HCT116 (cell line): Measurements from ENCODE around the gene FCHSD2. TPM values are rescaled to one million over a fixed set of nuclear protein-coding genes. Genes with fewer than 3 reads are reported as not detected.

ENCODE experiments used
- ATAC-seq: fragments of 200-7000 bp; cut with Tn5 transposase; 2 replicates; pipeline ENCODE4 v1.9.1; 2020; ENCODE audit warnings: mild to moderate bottlenecking, moderate library complexity
- BruUV-seq: library from RNA; stranded (reverse); fragments of 400-500 nt; replicated peaks from 2 replicates; lab custom pipeline; 2021; lab: Mats Ljungman, UMichigan
- CTCF ChIA-PET: fragments of 300-600 bp; sonication (Branson Sonifier 250); formaldehyde crosslinking; loops from one replicate; lab custom pipeline; 2021; ENCODE audit warnings: antibody characterized with exemption; lab: Charles Lee
- POLR2A ChIA-PET: fragments of 300-600, 350-600 bp; sonication (Branson Sonifier 250); formaldehyde crosslinking; loops from one replicate; lab custom pipeline; 2021; ENCODE audit warnings: antibody characterized with exemption; lab: Charles Lee
- RAD21 ChIA-PET, 2 experiments: fragments of 300-600 bp; sonication (Branson Sonifier 250); formaldehyde crosslinking; loops; one replicate each; lab custom pipeline; 2023; ENCODE audit warnings: low total read pairs in 2 of 2; ENCODE audit not compliant: uncharacterized antibody in 2 of 2, unreplicated experiment in 2 of 2, low non-redundant PET in 1 of 2; lab: Charles Lee
- DNase-seq: peaks from one replicate; pipeline ENCODE4 v3.0.0-alpha.2; 2010; ENCODE audit warnings: low read depth, low spot score
- H2AFZ ChIP-seq: fragments of 200-600 bp; shearing (Covaris generic), sonication (generic); 2 replicates; pipeline ENCODE4 v1.6.1; 2017; ENCODE audit warnings: low read depth, mixed run types, mixed read lengths, antibody characterized with exemption, low read length; ENCODE audit not compliant: poor library complexity, severe bottlenecking
- H3K27ac ChIP-seq: 2 replicates; pipeline ENCODE4 v1.5.1; 2012; ENCODE audit warnings: low read depth, low read length
- H3K27me3 ChIP-seq: fragments of 200-600 bp; sonication (generic); 2 replicates; pipeline ENCODE4 v1.6.1; 2016; ENCODE audit warnings: mixed run types, low read length, mixed read lengths; ENCODE audit not compliant: insufficient read depth
- H3K36me3 ChIP-seq, 2 experiments: fragments of 200-500 bp in 1 of 2; fragments of 200-600 bp in 1 of 2; sonication (Bioruptor generic) in 1 of 2; sonication (generic) in 1 of 2; 2 replicates each; pipeline versions ENCODE4 v1.5.1 to v1.6.1; 2014 to 2016; ENCODE audit warnings: low read length in 2 of 2, inconsistent platforms in 1 of 2, mixed read lengths in 1 of 2, mixed run types in 1 of 2; ENCODE audit not compliant: insufficient read depth in 2 of 2, control insufficient read depth in 1 of 2
- H3K4me1 ChIP-seq, 2 experiments: fragments of 200-600 bp in 1 of 2; sonication (generic) in 1 of 2; 2 replicates each; pipeline versions ENCODE4 v1.5.1 to v1.6.1; 2012 to 2017; ENCODE audit warnings: low read length in 2 of 2, inconsistent platforms in 1 of 2, mild to moderate bottlenecking in 1 of 2, mixed read lengths in 1 of 2, mixed run types in 1 of 2, moderate library complexity in 1 of 2; ENCODE audit not compliant: insufficient read depth in 2 of 2, control insufficient read depth in 1 of 2
- H3K4me2 ChIP-seq: fragments of 200-600 bp; sonication (generic); 2 replicates; pipeline ENCODE4 v1.6.1; 2017; ENCODE audit warnings: mixed run types, low read length, mixed read lengths
- H3K4me3 ChIP-seq, 2 experiments: fragments of 200-600 bp in 1 of 2; sonication (generic) in 1 of 2; replicated peaks in 1 of 2; 2 replicates each; pipeline ENCODE4 v1.5.1; 2011 to 2016; ENCODE audit warnings: low read length in 2 of 2, control low read depth in 1 of 2, low read depth in 1 of 2, mild to moderate bottlenecking in 1 of 2, mixed read lengths in 1 of 2, mixed run types in 1 of 2
- H3K79me2 ChIP-seq: fragments of 200-600 bp; sonication (generic); 2 replicates; pipeline ENCODE4 v1.6.1; 2017; ENCODE audit warnings: mild to moderate bottlenecking, mixed run types, low read length, moderate library complexity, mixed read lengths; ENCODE audit not compliant: insufficient read depth
- H3K9ac ChIP-seq: fragments of 200-600 bp; sonication (generic); 2 replicates; pipeline ENCODE4 v1.6.1; 2016; ENCODE audit warnings: low read length, mixed read lengths
- H3K9me2 ChIP-seq: fragments of 200-600 bp; sonication (generic), shearing (Covaris generic); 2 replicates; pipeline ENCODE4 v1.6.1; 2017; ENCODE audit warnings: mixed run types, mild to moderate bottlenecking, moderate library complexity; ENCODE audit not compliant: insufficient read depth
- H3K9me3 ChIP-seq, 2 experiments: fragments of 200-500 bp in 1 of 2; fragments of 200-600 bp in 1 of 2; sonication (Bioruptor generic) in 1 of 2; sonication (generic) in 1 of 2; 2 replicates each; pipeline ENCODE4 v1.6.1; 2014 to 2017; ENCODE audit warnings: low read length in 2 of 2, mixed read lengths in 2 of 2, inconsistent platforms in 1 of 2, low read depth in 1 of 2, mild to moderate bottlenecking in 1 of 2, mixed run types in 1 of 2, moderate library complexity in 1 of 2; ENCODE audit not compliant: control insufficient read depth in 1 of 2, insufficient read depth in 1 of 2
- H4K20me1 ChIP-seq: fragments of 200-600 bp; sonication (generic), shearing (Covaris generic); 2 replicates; pipeline ENCODE4 v1.6.1; 2017; ENCODE audit warnings: mixed run types, mild to moderate bottlenecking, moderate library complexity; ENCODE audit not compliant: insufficient read depth
- CBX3 ChIP-seq: IDR thresholded peaks from 2 replicates; pipeline ENCODE4 v1.6.1; 2012; ENCODE audit warnings: low read depth
- CEBPB ChIP-seq: IDR thresholded peaks from 2 replicates; pipeline ENCODE4 v1.6.1; 2012; ENCODE audit warnings: low read depth
- EGR1 ChIP-seq: IDR thresholded peaks from 2 replicates; pipeline ENCODE4 v1.6.1; 2012; ENCODE audit warnings: low read depth
- ELF1 ChIP-seq: IDR thresholded peaks from 2 replicates; pipeline ENCODE4 v1.6.1; 2012; ENCODE audit warnings: low read depth, borderline replicate concordance
- EZH2 ChIP-seq: fragments of 200-600 bp; sonication (generic); IDR thresholded peaks from 2 replicates; pipeline ENCODE4 v1.6.1; 2017; ENCODE audit warnings: antibody characterized with exemption, mixed run types
- EZH2phosphoT487 ChIP-seq: fragments of 200-600 bp; IDR thresholded peaks from 2 replicates; pipeline ENCODE4 v1.6.1; 2018; ENCODE audit warnings: antibody characterized with exemption, borderline replicate concordance
- FOSL1 ChIP-seq: IDR thresholded peaks from 2 replicates; pipeline ENCODE4 v1.6.1; 2012; ENCODE audit warnings: low read depth
- POLR2A ChIP-seq: IDR thresholded peaks from 2 replicates; pipeline ENCODE4 v1.7.0; 2011; ENCODE audit warnings: borderline replicate concordance; ENCODE audit not compliant: insufficient read depth, insufficient read length; ENCODE audit errors: extremely low read depth
- POLR2AphosphoS5 ChIP-seq: IDR thresholded peaks from 2 replicates; pipeline ENCODE4 v1.6.1; 2011; ENCODE audit warnings: mild to moderate bottlenecking, low read depth, low read length, moderate library complexity
- RAD21 ChIP-seq: IDR thresholded peaks from 2 replicates; pipeline ENCODE4 v1.6.1; 2012; ENCODE audit warnings: low read depth, mild to moderate bottlenecking
- SRF ChIP-seq: IDR thresholded peaks from 2 replicates; pipeline ENCODE4 v1.6.1; 2012; ENCODE audit warnings: low read depth
- TCF7L2 ChIP-seq: IDR thresholded peaks from 2 replicates; pipeline ENCODE4 v1.7.0; 2011; ENCODE audit warnings: borderline replicate concordance, inconsistent platforms; ENCODE audit not compliant: insufficient read depth, insufficient read length; ENCODE audit errors: extremely low read depth
- YY1 ChIP-seq: IDR thresholded peaks from 2 replicates; pipeline ENCODE4 v1.6.1; 2011; ENCODE audit warnings: low read length, low read depth, moderate library complexity, mild to moderate bottlenecking; ENCODE audit not compliant: insufficient replicate concordance; ENCODE audit errors: extremely low read depth
- ZFX ChIP-seq: fragments of 450-650 bp; IDR thresholded peaks from 2 replicates; pipeline ENCODE4 v1.6.1; 2017
- ZNF274 ChIP-seq: fragments of 200-500 bp; sonication (Bioruptor generic); IDR thresholded peaks from 2 replicates; pipeline ENCODE4 v1.6.1; 2014; ENCODE audit warnings: mild to moderate bottlenecking, low read depth, low read length, inconsistent platforms
- intact Hi-C: fragments of 100-400 bp; cut with micrococcal nuclease; formaldehyde crosslinking; loops from 2 replicates; pipeline ENCODE4 v1.10.0; 2022
- total RNA-seq: library from RNA; stranded (reverse); gene quantifications from one replicate; pipeline ENCODE4 v1.2.1, GENCODE V29; 2021; ENCODE audit not compliant: unreplicated experiment
- TF ChIP-seq, protein P1 (sequence below), 3 experiments: fragments of 200-600 bp in 1 of 3; sonication (generic) in 1 of 3; IDR thresholded peaks in 2 of 3; conservative IDR thresholded peaks in 1 of 3; 2 replicates each; pipeline ENCODE4 v1.5.1; 2012 to 2017; ENCODE audit warnings: low read depth in 2 of 3, low read length in 2 of 3, antibody characterized with exemption in 1 of 3, borderline replicate concordance in 1 of 3, control low read depth in 1 of 3, mild to moderate bottlenecking in 1 of 3, mixed read lengths in 1 of 3, mixed run types in 1 of 3, moderate library complexity in 1 of 3; ENCODE audit not compliant: insufficient read depth in 1 of 3
- TF ChIP-seq, protein P2 (sequence below): IDR thresholded peaks from 2 replicates; pipeline ENCODE4 v1.6.1; 2012
- TF ChIP-seq, protein P3 (sequence below): IDR thresholded peaks from 2 replicates; pipeline ENCODE4 v1.6.1; 2012; ENCODE audit warnings: low read depth
- TF ChIP-seq, protein P4 (sequence below): IDR thresholded peaks from 2 replicates; pipeline ENCODE4 v1.6.1; 2011; ENCODE audit warnings: mild to moderate bottlenecking, low read length, moderate library complexity; ENCODE audit not compliant: insufficient replicate concordance; ENCODE audit errors: extremely low read depth

FCHSD2 gene
- total RNA-seq, 1 experiment from 2014 or later: 15.0 TPM

DNA sequence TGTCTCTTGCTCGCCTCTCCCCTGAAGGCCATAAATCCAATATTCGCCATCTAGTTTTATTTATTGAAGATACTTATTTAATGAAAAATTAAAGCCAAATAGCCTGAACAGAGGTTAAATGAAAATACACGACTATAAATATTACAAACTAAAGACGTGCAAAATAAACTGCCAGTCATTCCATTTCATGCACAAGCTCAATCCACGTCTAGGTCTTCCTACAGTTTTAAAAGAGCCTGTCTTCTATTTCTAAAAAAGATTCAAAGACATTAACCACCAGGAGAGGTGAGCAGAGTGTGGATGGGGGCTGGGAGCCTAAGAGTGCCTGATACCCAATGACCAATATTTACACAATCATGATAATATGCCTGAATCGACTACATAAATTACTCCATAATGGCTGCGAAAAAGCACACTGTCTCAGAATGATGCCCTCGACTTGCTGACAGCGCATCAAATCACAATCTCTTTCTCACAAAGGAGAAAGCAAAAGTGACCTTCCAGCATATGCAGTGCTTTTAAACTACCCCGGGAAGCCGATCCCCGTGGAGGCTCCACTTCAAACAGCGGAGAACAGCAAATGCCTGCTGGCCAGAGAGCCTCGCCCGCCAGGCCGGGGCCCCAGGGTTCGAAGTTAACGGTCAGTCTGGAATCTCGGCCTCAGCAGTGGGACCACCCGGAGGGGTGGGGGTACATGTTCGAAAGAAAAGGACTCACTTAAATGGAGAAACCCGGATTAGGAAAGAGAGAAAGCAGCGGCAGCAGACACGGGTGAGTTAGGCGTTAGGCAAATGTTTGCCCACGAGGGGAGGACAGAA, 1.7 kb downstream of the FCHSD2 start:
- H3K27me3 ChIP-seq: no peaks in the 10 kb centered on the region
- no peak overlapping the region; the same call in 1 of the 2 replicates for H3K27ac ChIP-seq
- H3K36me3 ChIP-seq: no peaks in the 10 kb centered on the region
- DNase-seq (no peak), ATAC-seq (no peak)
- intact Hi-C loops: no loop called here
- peak overlapping the region; percentile 97 for H3K4me2 ChIP-seq
- POLR2A ChIA-PET: no interaction called here
- TF ChIP-seq SRF (no peak), FOSL1 (no peak), YY1 (no peak), POLR2A (no peak), EZH2 (no peak), TCF7L2 (no peak), POLR2AphosphoS5 (no peak), ZFX (no peak), RAD21 (no peak), EGR1 (no peak), CEBPB (no peak), CBX3 (no peak), ZNF274 (no peak), ELF1 (no peak), EZH2phosphoT487 (no peak)
- TF ChIP-seq, protein P1, sequence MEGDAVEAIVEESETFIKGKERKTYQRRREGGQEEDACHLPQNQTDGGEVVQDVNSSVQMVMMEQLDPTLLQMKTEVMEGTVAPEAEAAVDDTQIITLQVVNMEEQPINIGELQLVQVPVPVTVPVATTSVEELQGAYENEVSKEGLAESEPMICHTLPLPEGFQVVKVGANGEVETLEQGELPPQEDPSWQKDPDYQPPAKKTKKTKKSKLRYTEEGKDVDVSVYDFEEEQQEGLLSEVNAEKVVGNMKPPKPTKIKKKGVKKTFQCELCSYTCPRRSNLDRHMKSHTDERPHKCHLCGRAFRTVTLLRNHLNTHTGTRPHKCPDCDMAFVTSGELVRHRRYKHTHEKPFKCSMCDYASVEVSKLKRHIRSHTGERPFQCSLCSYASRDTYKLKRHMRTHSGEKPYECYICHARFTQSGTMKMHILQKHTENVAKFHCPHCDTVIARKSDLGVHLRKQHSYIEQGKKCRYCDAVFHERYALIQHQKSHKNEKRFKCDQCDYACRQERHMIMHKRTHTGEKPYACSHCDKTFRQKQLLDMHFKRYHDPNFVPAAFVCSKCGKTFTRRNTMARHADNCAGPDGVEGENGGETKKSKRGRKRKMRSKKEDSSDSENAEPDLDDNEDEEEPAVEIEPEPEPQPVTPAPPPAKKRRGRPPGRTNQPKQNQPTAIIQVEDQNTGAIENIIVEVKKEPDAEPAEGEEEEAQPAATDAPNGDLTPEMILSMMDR (IDR thresholded peaks at IDR 0.05 in 2 of 3, conservative IDR thresholded peaks at IDR 0.05 in 1 of 3; ENCODE audit: borderline replicate concordance in 1 of 3, insufficient read depth in 1 of 3, low read depth in 2 of 3, low read length in 2 of 3): no peak
- TF ChIP-seq, protein P2, sequence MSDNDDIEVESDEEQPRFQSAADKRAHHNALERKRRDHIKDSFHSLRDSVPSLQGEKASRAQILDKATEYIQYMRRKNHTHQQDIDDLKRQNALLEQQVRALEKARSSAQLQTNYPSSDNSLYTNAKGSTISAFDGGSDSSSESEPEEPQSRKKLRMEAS: no peak
- TF ChIP-seq, protein P3, sequence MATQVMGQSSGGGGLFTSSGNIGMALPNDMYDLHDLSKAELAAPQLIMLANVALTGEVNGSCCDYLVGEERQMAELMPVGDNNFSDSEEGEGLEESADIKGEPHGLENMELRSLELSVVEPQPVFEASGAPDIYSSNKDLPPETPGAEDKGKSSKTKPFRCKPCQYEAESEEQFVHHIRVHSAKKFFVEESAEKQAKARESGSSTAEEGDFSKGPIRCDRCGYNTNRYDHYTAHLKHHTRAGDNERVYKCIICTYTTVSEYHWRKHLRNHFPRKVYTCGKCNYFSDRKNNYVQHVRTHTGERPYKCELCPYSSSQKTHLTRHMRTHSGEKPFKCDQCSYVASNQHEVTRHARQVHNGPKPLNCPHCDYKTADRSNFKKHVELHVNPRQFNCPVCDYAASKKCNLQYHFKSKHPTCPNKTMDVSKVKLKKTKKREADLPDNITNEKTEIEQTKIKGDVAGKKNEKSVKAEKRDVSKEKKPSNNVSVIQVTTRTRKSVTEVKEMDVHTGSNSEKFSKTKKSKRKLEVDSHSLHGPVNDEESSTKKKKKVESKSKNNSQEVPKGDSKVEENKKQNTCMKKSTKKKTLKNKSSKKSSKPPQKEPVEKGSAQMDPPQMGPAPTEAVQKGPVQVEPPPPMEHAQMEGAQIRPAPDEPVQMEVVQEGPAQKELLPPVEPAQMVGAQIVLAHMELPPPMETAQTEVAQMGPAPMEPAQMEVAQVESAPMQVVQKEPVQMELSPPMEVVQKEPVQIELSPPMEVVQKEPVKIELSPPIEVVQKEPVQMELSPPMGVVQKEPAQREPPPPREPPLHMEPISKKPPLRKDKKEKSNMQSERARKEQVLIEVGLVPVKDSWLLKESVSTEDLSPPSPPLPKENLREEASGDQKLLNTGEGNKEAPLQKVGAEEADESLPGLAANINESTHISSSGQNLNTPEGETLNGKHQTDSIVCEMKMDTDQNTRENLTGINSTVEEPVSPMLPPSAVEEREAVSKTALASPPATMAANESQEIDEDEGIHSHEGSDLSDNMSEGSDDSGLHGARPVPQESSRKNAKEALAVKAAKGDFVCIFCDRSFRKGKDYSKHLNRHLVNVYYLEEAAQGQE: no peak
- TF ChIP-seq, protein P4, sequence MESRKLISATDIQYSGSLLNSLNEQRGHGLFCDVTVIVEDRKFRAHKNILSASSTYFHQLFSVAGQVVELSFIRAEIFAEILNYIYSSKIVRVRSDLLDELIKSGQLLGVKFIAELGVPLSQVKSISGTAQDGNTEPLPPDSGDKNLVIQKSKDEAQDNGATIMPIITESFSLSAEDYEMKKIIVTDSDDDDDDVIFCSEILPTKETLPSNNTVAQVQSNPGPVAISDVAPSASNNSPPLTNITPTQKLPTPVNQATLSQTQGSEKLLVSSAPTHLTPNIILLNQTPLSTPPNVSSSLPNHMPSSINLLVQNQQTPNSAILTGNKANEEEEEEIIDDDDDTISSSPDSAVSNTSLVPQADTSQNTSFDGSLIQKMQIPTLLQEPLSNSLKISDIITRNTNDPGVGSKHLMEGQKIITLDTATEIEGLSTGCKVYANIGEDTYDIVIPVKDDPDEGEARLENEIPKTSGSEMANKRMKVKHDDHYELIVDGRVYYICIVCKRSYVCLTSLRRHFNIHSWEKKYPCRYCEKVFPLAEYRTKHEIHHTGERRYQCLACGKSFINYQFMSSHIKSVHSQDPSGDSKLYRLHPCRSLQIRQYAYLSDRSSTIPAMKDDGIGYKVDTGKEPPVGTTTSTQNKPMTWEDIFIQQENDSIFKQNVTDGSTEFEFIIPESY: no peak
- TF ChIP-seq, all 23 proteins: peak for 0
- no peaks in the 10 kb centered on the region for H3K9me3 ChIP-seq
- H3K79me2 ChIP-seq: peaks cover 14% of the 10 kb centered on the region
- ChIA-PET RAD21 (no interaction called here), CTCF (no interaction called here)
- peaks cover 8 to 22% of the 10 kb centered on the region in 2 experiments; a peak in 3 of 4 replicates for H3K4me1 ChIP-seq
- TSS peak; percentile 31 for BruUV-seq
- H4K20me1 ChIP-seq: no peaks in the 10 kb centered on the region
- no peaks in the 10 kb centered on the region for H3K9me2 ChIP-seq
- H3K4me3 ChIP-seq: peak overlapping the region; percentile 84 to 86
- H2AFZ ChIP-seq: no peak overlapping the region
- peak overlapping the region; percentile 72 for H3K9ac ChIP-seq
